Keratinocyte (primary cell): ENCODE measurements around the gene ADGRV1.
"Not testable (repeated sequence)": the region's sequence is repeated elsewhere in the genome, so short reads cannot be mapped to it uniquely, and the experiment has no call there.

Source experiments
- CTCF ChIP-seq, 3 experiments: IDR thresholded peaks in 1 of 3; conservative IDR thresholded peaks in 1 of 3; optimal IDR thresholded peaks in 1 of 3; 2 replicates in 2 of 3; 3 replicates in 1 of 3; pipeline versions ENCODE3 to v1.5.1; 2011; ENCODE audit warnings: low read length in 3 of 3, mild to moderate bottlenecking in 3 of 3, moderate library complexity in 2 of 3, control low read depth in 1 of 3, inconsistent platforms in 1 of 3; ENCODE audit not compliant: insufficient read depth in 2 of 3; ENCODE audit errors: extremely low read depth in 1 of 3
- EZH2 ChIP-seq: IDR thresholded peaks from one replicate; pipeline ENCODE4 v1.6.1; 2012; ENCODE audit warnings: inconsistent platforms, mild to moderate bottlenecking, low read length, moderate library complexity

DNA sequence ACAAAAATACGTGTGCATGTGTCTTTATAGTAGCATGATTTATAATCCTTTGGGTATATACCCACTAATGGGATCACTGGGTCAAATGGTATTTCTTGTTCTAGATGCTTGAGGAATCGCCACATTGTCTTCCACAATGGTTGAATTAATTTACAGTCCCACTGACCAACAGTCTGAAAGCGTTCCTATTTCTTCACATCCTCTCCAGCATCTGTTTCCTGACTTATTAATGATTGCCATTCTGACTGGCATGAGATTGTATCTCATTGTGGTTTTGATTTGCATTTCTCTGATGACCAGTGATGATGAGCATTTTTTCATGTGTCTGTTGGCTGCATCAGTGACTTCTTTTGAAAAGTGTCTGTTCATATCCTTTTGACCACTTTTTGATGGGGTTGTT lies 18.0 kb downstream of the ADGRV1 start:
- TF ChIP-seq CTCF (optimal IDR thresholded peaks at IDR 0.05 in 1 of 3, IDR thresholded peaks at IDR 0.05 in 1 of 3, conservative IDR thresholded peaks at IDR 0.05 in 1 of 3; ENCODE audit: extremely low read depth in 1 of 3, insufficient read depth in 2 of 3, low read length in 3 of 3); EZH2: not testable (repeated sequence)
